Mesothelial cell of epicardium (in vitro differentiated cells): ENCODE data around the gene PLCH2. TPM values are rescaled to one million over a fixed set of nuclear protein-coding genes. Genes with fewer than 3 reads are reported as not detected.
"Not testable (repeated sequence)": the region's sequence is repeated elsewhere in the genome, so short reads cannot be mapped to it uniquely, and the experiment has no call there.

Experiments used
- DNase-seq, 2 experiments: peaks; one replicate each; pipeline ENCODE4 v3.0.0; 2021; ENCODE audit warnings: low spot score in 2 of 2; ENCODE audit not compliant: unreplicated experiment in 2 of 2
- H3K27ac Mint-ChIP-seq: 2 replicates; pipeline ENCODE4 v1.8.0; 2021; ENCODE audit warnings: mixed read lengths
- H3K27me3 Mint-ChIP-seq: 2 replicates; pipeline ENCODE4 v1.8.0; 2021; ENCODE audit warnings: low read depth, mixed read lengths
- H3K36me3 Mint-ChIP-seq: 2 replicates; pipeline ENCODE4 v1.8.0; 2021; ENCODE audit warnings: mixed read lengths
- H3K4me1 Mint-ChIP-seq: 2 replicates; pipeline ENCODE4 v1.8.0; 2021; ENCODE audit warnings: mixed read lengths
- H3K4me3 Mint-ChIP-seq: 2 replicates; pipeline ENCODE4 v1.8.0; 2021; ENCODE audit warnings: mild to moderate bottlenecking, moderate library complexity, mixed read lengths
- H3K9me3 Mint-ChIP-seq: 2 replicates; pipeline ENCODE4 v1.8.0; 2021; ENCODE audit warnings: mixed read lengths
- CTCF ChIP-seq: fragments of 200-600 bp; sonication (generic); IDR thresholded peaks from one replicate; pipeline ENCODE4 v1.5.0; 2021; ENCODE audit warnings: antibody characterized with exemption; ENCODE audit not compliant: unreplicated experiment
- total RNA-seq: library from RNA; stranded (reverse); gene quantifications from 3 replicates; pipeline ENCODE4 v1.2.1, GENCODE V29; 2021

The PLCH2 gene
- total RNA-seq, 1 donor from 2014 or later: 1.7 TPM

- Mint-ChIP-seq H3K9me3 (no peaks in the 10 kb centered on the region), H3K27ac (no peak overlapping the region), H3K4me3 (no peak overlapping the region), H3K4me1 (no peaks in the 10 kb centered on the region), H3K27me3 (peaks cover 66% of the 10 kb centered on the region), H3K36me3 (no peaks in the 10 kb centered on the region)
- no peak for TF ChIP-seq CTCF
- DNase-seq: no peak
Measured at GRCh38 chr1:2437617-2438016, 38.5 kb upstream of the PLCH2 start.

- TF ChIP-seq CTCF: no peak
- no peaks in the 10 kb centered on the region for H3K36me3 Mint-ChIP-seq
- H3K27ac Mint-ChIP-seq: no peak overlapping the region
- H3K27me3 Mint-ChIP-seq: peaks cover 67% of the 10 kb centered on the region
- no peaks in the 10 kb centered on the region for H3K9me3 Mint-ChIP-seq
- peaks cover 2% of the 10 kb centered on the region for H3K4me1 Mint-ChIP-seq
- no peak for DNase-seq
- H3K4me3 Mint-ChIP-seq: no peak overlapping the region
Measured at GRCh38 chr1:2438038-2438437, 38.1 kb upstream of the PLCH2 start.

- no peak for DNase-seq
- no peak overlapping the region for H3K4me3 Mint-ChIP-seq
- peaks cover 62% of the 10 kb centered on the region for H3K27me3 Mint-ChIP-seq
- no peaks in the 10 kb centered on the region for H3K9me3 Mint-ChIP-seq
- no peaks in the 10 kb centered on the region for H3K36me3 Mint-ChIP-seq
- no peak for TF ChIP-seq CTCF
- H3K4me1 Mint-ChIP-seq: peaks cover 2% of the 10 kb centered on the region
- no peak overlapping the region for H3K27ac Mint-ChIP-seq
Measured at GRCh38 chr1:2438641-2439040, 37.4 kb upstream of the PLCH2 start.

GRCh38 chr1:2439369-2439768, 36.7 kb upstream of the PLCH2 start:
- Mint-ChIP-seq H3K4me3 (no peak overlapping the region), H3K4me1 (peaks cover 2% of the 10 kb centered on the region), H3K27me3 (peaks cover 63% of the 10 kb centered on the region), H3K36me3 (no peaks in the 10 kb centered on the region), H3K9me3 (no peaks in the 10 kb centered on the region), H3K27ac (no peak overlapping the region)
- DNase-seq: no peak
- no peak for TF ChIP-seq CTCF

GRCh38 chr1:2440346-2440745, 35.7 kb upstream of the PLCH2 start:
- not testable (repeated sequence) for H3K27ac Mint-ChIP-seq, H3K4me1 Mint-ChIP-seq, DNase-seq, H3K9me3 Mint-ChIP-seq, H3K4me3 Mint-ChIP-seq, H3K36me3 Mint-ChIP-seq
- H3K27me3 Mint-ChIP-seq: peaks cover 65% of the 10 kb centered on the region

- Mint-ChIP-seq H3K36me3 (no peaks in the 10 kb centered on the region), H3K27ac (no peak overlapping the region), H3K9me3 (no peaks in the 10 kb centered on the region), H3K27me3 (peaks cover 69% of the 10 kb centered on the region), H3K4me1 (peaks cover 2% of the 10 kb centered on the region), H3K4me3 (no peak overlapping the region)
- no peak for DNase-seq
- TF ChIP-seq CTCF: no peak
Measured at GRCh38 chr1:2441746-2442145, 34.3 kb upstream of the PLCH2 start.
